PC-9 (cell line): ENCODE measurements around the gene OXCT1. TPM values are rescaled to one million over a fixed set of nuclear protein-coding genes. Genes with fewer than 3 reads are reported as not detected.
A peak's percentile ranks its signal among the peaks of the same experiment; 100 is the strongest.

Experiments
- BruUV-seq: library from RNA; stranded (reverse); fragments of 400-500 nt; replicated peaks from 2 replicates; lab custom pipeline; 2021; lab: Mats Ljungman, UMichigan
- CTCF ChIA-PET: fragments of 300-600 bp; sonication (Branson Sonifier 250); formaldehyde crosslinking; loops from one replicate; lab custom pipeline; 2022; ENCODE audit warnings: antibody characterized with exemption; lab: Charles Lee
- POLR2A ChIA-PET: fragments of 300-600 bp; sonication (Branson Sonifier 250); formaldehyde crosslinking; loops from one replicate; lab custom pipeline; 2022; ENCODE audit warnings: antibody characterized with exemption; ENCODE audit not compliant: unreplicated experiment; lab: Charles Lee
- DNase-seq, 2 experiments: peaks; one replicate each; pipeline versions ENCODE4 v3.0.0 to v3.0.0-alpha.2; 2015 to 2022; ENCODE audit warnings: mixed read lengths in 1 of 2
- H2AFZ ChIP-seq: fragments of 200-600 bp; sonication (generic); 2 replicates; pipeline ENCODE4 v1.8.1; 2017; ENCODE audit warnings: antibody characterized with exemption
- H3F3A ChIP-seq: fragments of 200-600 bp; sonication (generic); 2 replicates; pipeline ENCODE4 v1.8.1; 2017; ENCODE audit warnings: antibody characterized with exemption, mild to moderate bottlenecking, low read depth; ENCODE audit not compliant: insufficient read depth
- H3K27ac ChIP-seq: fragments of 200-600 bp; sonication (generic); 2 replicates; pipeline ENCODE4 v1.6.1; 2016; ENCODE audit warnings: mixed run types
- H3K27me3 ChIP-seq: fragments of 200-600 bp; sonication (generic); 2 replicates; pipeline ENCODE4 v1.6.1; 2016; ENCODE audit warnings: low read depth, mixed run types; ENCODE audit not compliant: insufficient read depth
- H3K36me3 ChIP-seq: fragments of 200-600 bp; sonication (generic); 2 replicates; pipeline ENCODE4 v1.6.1; 2016; ENCODE audit warnings: low read depth, mixed run types
- H3K4me1 ChIP-seq: fragments of 200-600 bp; sonication (generic); replicated peaks from 2 replicates; pipeline ENCODE4 v1.6.1; 2016; ENCODE audit warnings: mixed run types; ENCODE audit not compliant: insufficient read depth
- H3K4me2 ChIP-seq: fragments of 200-600 bp; sonication (generic); 2 replicates; pipeline ENCODE4 v1.6.1; 2017; ENCODE audit warnings: mixed run types
- H3K4me3 ChIP-seq: fragments of 200-600 bp; sonication (generic); 2 replicates; pipeline ENCODE4 v1.6.1; 2016; ENCODE audit warnings: mixed run types
- H3K79me2 ChIP-seq: fragments of 200-600 bp; sonication (generic); 2 replicates; pipeline ENCODE4 v1.6.1; 2017; ENCODE audit warnings: low read depth, mixed run types
- H3K9me2 ChIP-seq: fragments of 200-600 bp; sonication (generic); 2 replicates; pipeline ENCODE4 v1.8.1; 2017; ENCODE audit warnings: mild to moderate bottlenecking; ENCODE audit not compliant: insufficient read depth
- H3K9me3 ChIP-seq: fragments of 200-600 bp; sonication (generic); 2 replicates; pipeline ENCODE4 v1.8.1; 2016; ENCODE audit warnings: low read depth; ENCODE audit not compliant: insufficient read depth
- H4K20me1 ChIP-seq: fragments of 200-600 bp; sonication (generic); 2 replicates; pipeline ENCODE4 v1.8.1; 2017; ENCODE audit not compliant: insufficient read depth
- CTCF ChIP-seq: fragments of 200-600 bp; sonication (generic); conservative IDR thresholded peaks from 2 replicates; pipeline ENCODE4 v1.6.1; 2017; ENCODE audit warnings: mixed run types, antibody characterized with exemption, mild to moderate bottlenecking, moderate library complexity
- EZH2 ChIP-seq: fragments of 200-600 bp; sonication (generic); IDR thresholded peaks from 2 replicates; pipeline ENCODE4 v1.8.0; 2017; ENCODE audit warnings: antibody characterized with exemption, low read depth
- intact Hi-C: fragments of 100-400 bp; cut with micrococcal nuclease; formaldehyde crosslinking; loops from one replicate; pipeline ENCODE4 v1.10.0; 2022; ENCODE audit not compliant: unreplicated experiment
- total RNA-seq: library from RNA; stranded (reverse); gene quantifications from 2 replicates; pipeline ENCODE4 v1.2.3, GENCODE V29; 2021

OXCT1 gene
- total RNA-seq, 1 experiment from 2014 or later, result 29.7 TPM

GRCh38 chr5:41708604-41708940 lies 161.7 kb downstream of the OXCT1 start:
- BruUV-seq, result no TSS peak
- Histone ChIP-seq H3K27me3 (no peaks in the 10 kb centered on the region), H3K4me2 (no peak overlapping the region), H3K9me3 (no peaks in the 10 kb centered on the region), H3K4me1 (no peaks in the 10 kb centered on the region), H3K36me3 (no peaks in the 10 kb centered on the region), H4K20me1 (no peaks in the 10 kb centered on the region), H3K27ac (no peak overlapping the region), H3K9me2 (no peaks in the 10 kb centered on the region), H3K79me2 (no peaks in the 10 kb centered on the region), H2AFZ (no peak overlapping the region), H3K4me3 (no peak overlapping the region), H3F3A (no peaks in the 10 kb centered on the region)
- intact Hi-C loops, result loop anchor here (1.0 to 5.0 kb wide), 2 partner anchors 135 to 349 kb away; no protein-coding TSS in a partner anchor
- DNase-seq, result no peak
- CTCF ChIA-PET, result interaction anchor here (1.2 kb wide), 1 partner anchor 135 kb away, joined by 5 read pairs; no protein-coding TSS in a partner anchor
- POLR2A ChIA-PET, result no interaction called here
- no peak for TF ChIP-seq CTCF
- TF ChIP-seq EZH2, result no peak

- Histone ChIP-seq H3K4me3 (no peak overlapping the region), H3K79me2 (no peaks in the 10 kb centered on the region), H3K4me1 (no peaks in the 10 kb centered on the region), H3K27ac (no peak overlapping the region), H4K20me1 (no peaks in the 10 kb centered on the region), H2AFZ (no peak overlapping the region), H3K36me3 (no peaks in the 10 kb centered on the region), H3F3A (no peaks in the 10 kb centered on the region), H3K4me2 (no peak overlapping the region), H3K9me2 (no peaks in the 10 kb centered on the region), H3K9me3 (no peaks in the 10 kb centered on the region), H3K27me3 (no peaks in the 10 kb centered on the region)
- CTCF ChIA-PET, result interaction anchor here (1.4 kb wide), 1 partner anchor 136 kb away, joined by 4 read pairs; no protein-coding TSS in a partner anchor
- POLR2A ChIA-PET, result no interaction called here
- no peak for DNase-seq
- no TSS peak for BruUV-seq
- intact Hi-C loops, result loop anchor here (1.0 to 5.0 kb wide), 2 partner anchors 135 to 349 kb away; no protein-coding TSS in a partner anchor
- no peak for TF ChIP-seq EZH2
- TF ChIP-seq CTCF, result peak; percentile 66
Observed at GRCh38 chr5:41707853-41708603, 162.2 kb downstream of the OXCT1 start.

- Histone ChIP-seq H3K4me2 (no peak overlapping the region), H3K79me2 (no peaks in the 10 kb centered on the region), H2AFZ (no peak overlapping the region), H3K9me3 (no peaks in the 10 kb centered on the region; the same call in 1 of the 2 replicates), H3K4me3 (no peak overlapping the region), H3K27me3 (no peaks in the 10 kb centered on the region), H3K36me3 (no peaks in the 10 kb centered on the region), H3K4me1 (no peaks in the 10 kb centered on the region), H3K27ac (no peak overlapping the region), H3K9me2 (no peaks in the 10 kb centered on the region), H4K20me1 (no peaks in the 10 kb centered on the region), H3F3A (no peaks in the 10 kb centered on the region)
- peak; percentile 58 for TF ChIP-seq CTCF
- TF ChIP-seq EZH2, result no peak
- intact Hi-C loops, result no loop called here
- no TSS peak for BruUV-seq
- ChIA-PET POLR2A (interaction anchor here (0.5 kb wide), 1 partner anchor 216 kb away, joined by 4 read pairs; no protein-coding TSS in a partner anchor), CTCF (no interaction called here)
- DNase-seq, result no peak
Observed at GRCh38 chr5:41695920-41696582, 174.2 kb downstream of the OXCT1 start.
